HTR-8/SVneo (cell line): Measurements from ENCODE around the gene CELF1.

Experiments
- DNase-seq: peaks from one replicate; pipeline ENCODE4 v3.0.0; 2011; ENCODE audit warnings: low spot score, mixed read lengths; ENCODE audit not compliant: insufficient read length
- FAIRE-seq: peaks from 2 replicates; lab custom pipeline; 2011; peaks lifted over from hg19 to GRCh38; lab: Jason Lieb, UNC

The CELF1 gene

GRCh38 chr11:47514825-47515647, 37.9 kb downstream of the CELF1 start:
- no peak for FAIRE-seq
- peak; percentile 37 for DNase-seq

- no peak for FAIRE-seq
These were observed 40.2 kb downstream of the CELF1 start for GRCh38 chr11:47512701-47513100.

GRCh38 chr11:47511917-47512316, 41.0 kb downstream of the CELF1 start:
- FAIRE-seq: no peak
- DNase-seq: no peak

More at GRCh38 chr11:47512701-47513100, 40.2 kb downstream of the CELF1 start:
- no peak for DNase-seq

- DNase-seq: no peak
- no peak for FAIRE-seq
These were observed 42.7 kb downstream of the CELF1 start for GRCh38 chr11:47510209-47510608.

GRCh38 chr11:47509077-47509536, 43.8 kb downstream of the CELF1 start:
- no peak for FAIRE-seq

GRCh38 chr11:47508240-47508957, 44.5 kb downstream of the CELF1 start:
- FAIRE-seq: no peak
- DNase-seq: no peak

More at GRCh38 chr11:47509077-47509536, 43.8 kb downstream of the CELF1 start:
- DNase-seq: no peak

GRCh38 chr11:47507563-47508239, 45.2 kb downstream of the CELF1 start:
- FAIRE-seq (no peak), DNase-seq (no peak)

GRCh38 chr11:47506795-47507562, 46.0 kb downstream of the CELF1 start:
- DNase-seq (no peak), FAIRE-seq (no peak)

GRCh38 chr11:47506373-47506772, 46.6 kb downstream of the CELF1 start:
- DNase-seq (no peak), FAIRE-seq (no peak)

- DNase-seq: no peak
- FAIRE-seq: no peak
These were observed 48.0 kb downstream of the CELF1 start for GRCh38 chr11:47504910-47505309.

- FAIRE-seq: no peak
These were observed 49.7 kb downstream of the CELF1 start for GRCh38 chr11:47503227-47503626.

GRCh38 chr11:47502767-47503166, 50.2 kb downstream of the CELF1 start:
- DNase-seq: no peak
- no peak for FAIRE-seq

More at GRCh38 chr11:47503227-47503626, 49.7 kb downstream of the CELF1 start:
- no peak for DNase-seq

- FAIRE-seq: no peak
- no peak for DNase-seq
These were observed 51.8 kb downstream of the CELF1 start for GRCh38 chr11:47501101-47501500.

GRCh38 chr11:47500121-47500520, 52.8 kb downstream of the CELF1 start:
- FAIRE-seq (no peak), DNase-seq (no peak)

GRCh38 chr11:47499614-47500013, 53.3 kb downstream of the CELF1 start:
- no peak for DNase-seq
- FAIRE-seq: no peak

- no peak for DNase-seq
These were observed 53.8 kb downstream of the CELF1 start for GRCh38 chr11:47499161-47499560.

GRCh38 chr11:47498584-47499152, 54.3 kb downstream of the CELF1 start:
- no peak for DNase-seq
- no peak for FAIRE-seq

More at GRCh38 chr11:47499161-47499560, 53.8 kb downstream of the CELF1 start:
- FAIRE-seq: no peak

GRCh38 chr11:47498149-47498548, 54.8 kb downstream of the CELF1 start:
- DNase-seq: no peak
- FAIRE-seq: no peak

- no peak for FAIRE-seq
- DNase-seq: no peak
These were observed 56.1 kb downstream of the CELF1 start for GRCh38 chr11:47496808-47497207.

- no peak for DNase-seq
- FAIRE-seq: no peak
These were observed 57.1 kb downstream of the CELF1 start for GRCh38 chr11:47495856-47496217.
